Measurements from ENCODE around the gene MCTP1.

Gene MCTP1

DNA sequence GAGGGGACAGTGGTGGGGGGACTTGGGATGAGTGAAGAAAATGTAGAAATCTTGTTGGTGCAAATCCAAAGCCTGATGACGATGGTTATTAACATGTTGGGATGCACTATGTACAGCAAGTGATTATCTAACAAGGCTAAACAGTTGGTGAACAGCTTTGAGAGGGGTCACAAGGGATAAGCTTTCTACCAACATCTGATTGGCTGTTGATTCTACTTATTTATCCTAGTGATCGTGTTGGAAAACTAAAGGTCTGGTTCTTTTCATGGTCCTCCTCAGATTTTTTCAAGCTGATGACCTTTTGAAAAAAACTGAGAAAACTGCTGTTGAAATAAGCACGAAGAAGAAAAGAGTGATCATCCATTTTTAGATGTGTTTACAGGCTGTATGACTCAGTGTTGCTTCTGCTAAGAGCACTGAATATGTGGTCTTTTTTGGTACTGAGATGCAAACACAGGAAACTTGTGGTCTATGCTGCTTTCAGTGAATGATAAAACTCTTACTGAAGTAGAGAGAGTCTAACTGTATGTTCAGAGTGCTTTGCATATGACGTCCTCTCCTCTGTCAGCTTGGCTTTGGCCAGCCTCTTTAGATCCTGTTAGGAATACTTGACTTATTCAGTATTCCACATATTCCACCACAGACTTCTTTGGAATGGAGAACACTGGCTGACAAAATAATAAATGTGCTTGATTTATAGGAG, 491.6 kb downstream of the MCTP1 start:
- no peak for DNase-seq

DNA sequence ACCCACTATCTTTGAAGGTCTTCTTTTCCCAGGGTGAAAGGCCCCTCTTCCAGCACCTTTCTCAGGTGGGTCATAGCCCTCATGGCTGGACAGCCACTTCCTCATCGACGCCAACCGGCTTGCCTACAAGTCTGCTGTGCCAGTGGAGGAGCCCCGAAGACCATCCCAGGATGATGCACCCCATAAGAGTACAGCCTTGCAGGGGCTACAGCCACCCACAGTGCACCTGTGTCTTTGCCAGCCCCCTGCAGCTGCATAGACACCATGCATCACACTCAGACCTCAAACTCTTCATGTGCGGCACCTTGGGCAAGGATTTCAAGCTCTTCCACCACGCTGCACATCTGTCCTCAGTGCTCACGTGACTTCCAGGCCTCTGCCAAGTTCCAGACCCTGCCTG, 493.1 kb downstream of the MCTP1 start:
- no peak for DNase-seq

DNA sequence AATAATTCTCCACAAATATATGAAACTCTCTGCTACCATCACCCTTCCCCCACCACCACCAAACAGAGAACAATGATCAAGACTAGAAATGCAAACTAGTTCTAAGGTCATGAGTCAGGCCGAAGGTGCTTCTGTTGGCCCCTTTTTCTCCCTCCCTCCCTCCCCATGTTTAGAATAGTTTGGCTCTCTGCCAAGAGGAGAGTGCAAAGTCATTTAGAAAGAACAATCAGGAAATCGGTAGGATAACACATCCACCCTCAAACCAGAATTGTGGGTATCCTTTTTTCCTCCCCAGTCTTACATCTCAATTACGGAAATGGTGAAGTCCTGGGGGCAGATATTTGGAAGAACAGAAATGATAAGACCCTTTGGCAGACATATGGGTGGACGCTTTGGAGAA, 496.4 kb downstream of the MCTP1 start:
- no peak for DNase-seq

DNA sequence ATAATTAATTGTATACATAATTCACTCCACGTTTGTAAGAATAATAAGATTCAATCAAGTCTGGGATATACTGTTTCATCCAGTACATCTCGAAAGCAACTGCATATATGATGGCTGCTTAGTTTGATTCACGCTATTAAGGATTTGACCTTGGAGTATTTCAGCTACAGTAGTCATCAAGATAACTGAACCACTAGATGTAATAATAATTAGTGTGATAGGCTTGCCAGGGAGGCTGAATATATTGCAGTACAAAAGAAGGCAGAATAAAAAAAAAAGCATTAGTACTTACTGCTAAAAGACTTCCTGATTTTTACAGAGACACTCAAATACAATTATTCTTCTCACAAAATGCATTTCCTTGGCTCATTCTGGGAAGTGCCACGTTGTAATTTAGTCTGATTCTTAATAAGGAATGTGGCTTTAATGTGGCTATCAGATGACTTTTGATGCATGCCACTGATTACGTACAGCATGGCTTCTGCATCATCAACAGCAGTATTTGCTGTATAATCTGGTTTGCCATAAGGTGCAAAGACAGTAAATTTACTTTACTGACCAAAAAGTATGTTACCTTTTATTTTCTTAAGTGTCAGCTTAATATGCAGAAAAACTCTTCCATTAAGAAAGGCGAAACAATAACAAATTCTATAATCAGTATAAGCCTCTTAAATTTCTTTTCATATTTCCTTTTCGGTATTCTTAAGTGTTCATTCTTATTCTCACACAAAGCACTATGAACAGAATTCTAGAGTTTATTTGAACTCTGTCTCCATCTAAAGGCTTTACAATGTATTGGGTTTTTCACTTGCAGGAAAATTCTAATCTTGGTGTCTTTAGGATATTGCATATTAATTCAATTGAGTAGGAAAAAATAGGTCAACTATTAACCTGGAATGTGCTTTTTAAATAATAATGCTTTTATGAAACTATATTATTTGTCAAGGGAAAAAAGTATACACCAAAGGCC, 500.1 kb downstream of the MCTP1 start:
- no peak for DNase-seq

DNA sequence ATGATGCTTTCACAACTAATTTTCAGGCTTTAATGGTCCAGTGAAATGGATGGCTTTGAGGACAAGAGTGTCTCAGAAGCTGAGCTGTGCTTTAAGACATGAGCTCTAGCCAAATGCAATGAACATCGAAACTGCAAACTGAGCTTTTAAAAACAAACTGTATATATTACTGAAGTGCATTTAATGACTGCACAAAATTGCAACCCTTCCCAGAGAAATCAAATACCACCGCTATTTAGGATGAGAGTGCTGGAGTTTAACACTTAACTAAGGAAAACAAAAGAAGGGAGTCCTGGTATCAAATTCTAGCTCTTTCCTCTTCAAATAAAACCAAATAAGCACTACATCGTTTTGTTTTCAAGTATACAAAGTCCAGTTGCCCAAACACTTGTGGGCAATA, 502.5 kb downstream of the MCTP1 start:
- DNase-seq = no peak

DNA sequence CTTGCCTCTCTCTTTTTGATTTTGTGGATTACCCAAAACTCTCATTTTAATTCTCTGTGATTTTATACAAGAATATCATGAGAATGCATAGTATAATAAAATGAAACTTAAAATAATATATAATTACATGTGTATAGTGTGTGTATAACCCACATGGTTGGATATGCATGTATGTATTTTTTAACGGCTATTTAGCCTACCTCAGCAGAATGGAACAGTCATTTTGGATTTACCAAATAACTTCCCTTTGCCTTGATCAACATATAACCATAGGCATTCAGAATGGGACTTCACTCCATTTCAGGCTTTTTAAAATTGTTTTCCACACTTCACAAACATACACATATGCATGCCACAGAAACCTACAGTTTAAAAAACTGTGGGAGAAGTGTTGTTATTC, 505.2 kb downstream of the MCTP1 start:
- no peak for DNase-seq

DNA sequence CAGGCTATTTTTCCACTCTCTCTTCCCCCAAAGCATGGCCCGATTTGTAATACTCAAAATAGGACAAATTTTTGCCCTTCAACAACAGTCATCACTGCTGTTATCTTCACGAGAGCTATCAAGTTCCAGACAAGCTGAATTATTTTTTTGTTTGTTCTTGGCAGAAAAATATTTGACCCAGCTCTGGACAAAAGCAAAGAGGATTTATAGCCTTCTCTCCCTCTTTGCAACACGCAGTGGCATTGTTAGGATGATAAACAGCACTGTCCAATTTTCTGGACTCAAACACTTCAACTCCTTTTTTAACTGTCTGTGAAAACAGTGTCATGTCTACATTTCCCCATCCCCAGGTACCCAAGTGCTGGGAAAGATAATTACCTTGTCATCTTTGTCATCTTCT, 506.2 kb downstream of the MCTP1 start:
- no peak for DNase-seq

DNA sequence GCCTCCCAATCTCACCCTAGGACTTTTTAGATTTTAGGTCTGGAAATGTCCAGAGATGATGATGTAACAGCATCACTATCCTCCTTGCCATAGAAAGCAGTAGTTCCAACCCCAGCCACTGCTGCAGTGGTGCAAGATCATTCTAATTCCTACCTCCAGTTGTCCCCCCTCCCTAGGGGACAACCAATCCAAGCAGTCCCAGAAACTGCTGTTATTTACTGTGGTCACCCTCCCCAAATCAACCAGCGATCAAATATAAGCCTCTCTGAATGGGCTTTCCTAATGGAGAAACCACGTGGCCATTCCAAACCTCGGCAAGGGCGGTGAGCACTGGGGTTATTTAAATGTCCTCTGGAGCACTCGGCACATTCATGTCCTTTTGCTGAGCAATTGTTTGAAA, 506.6 kb downstream of the MCTP1 start:
- no peak for DNase-seq

DNA sequence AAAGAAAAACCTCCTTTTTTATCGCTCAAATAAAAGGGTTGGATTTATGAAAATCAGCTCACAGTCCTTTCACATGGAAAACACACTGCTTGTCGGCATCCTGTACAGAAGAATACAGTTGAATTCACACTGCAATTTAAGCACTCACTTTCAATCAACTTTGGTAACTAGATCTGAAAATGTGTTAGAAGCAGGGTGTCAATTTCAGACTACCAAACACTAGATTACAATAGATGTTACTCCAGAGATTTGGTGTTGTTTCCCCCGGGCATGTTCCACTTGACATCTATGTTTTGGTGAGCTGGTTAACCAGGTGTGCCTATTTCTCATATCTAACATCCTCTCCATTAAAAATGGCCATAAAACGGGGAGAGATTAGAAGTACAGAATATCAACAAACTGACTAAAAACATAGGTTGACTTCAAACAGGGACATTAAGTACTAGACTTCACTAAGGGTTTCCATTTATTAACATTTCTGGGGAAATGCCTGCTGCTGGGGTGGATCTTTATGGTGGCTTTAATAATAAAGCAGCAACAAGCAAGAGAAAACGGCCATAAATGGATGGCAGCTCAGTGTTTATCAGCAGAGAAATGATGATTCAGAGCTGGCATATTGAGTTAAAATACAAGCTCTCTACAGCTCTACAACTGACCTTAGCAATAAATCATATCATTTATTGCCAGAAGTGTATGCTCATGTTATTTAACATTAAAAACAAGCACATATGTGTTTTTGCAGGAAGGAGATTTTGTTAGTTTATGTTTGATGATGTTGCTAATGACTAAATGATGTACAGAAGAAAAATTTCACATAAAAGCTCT, 507.6 kb downstream of the MCTP1 start:
- no peak for DNase-seq

DNA sequence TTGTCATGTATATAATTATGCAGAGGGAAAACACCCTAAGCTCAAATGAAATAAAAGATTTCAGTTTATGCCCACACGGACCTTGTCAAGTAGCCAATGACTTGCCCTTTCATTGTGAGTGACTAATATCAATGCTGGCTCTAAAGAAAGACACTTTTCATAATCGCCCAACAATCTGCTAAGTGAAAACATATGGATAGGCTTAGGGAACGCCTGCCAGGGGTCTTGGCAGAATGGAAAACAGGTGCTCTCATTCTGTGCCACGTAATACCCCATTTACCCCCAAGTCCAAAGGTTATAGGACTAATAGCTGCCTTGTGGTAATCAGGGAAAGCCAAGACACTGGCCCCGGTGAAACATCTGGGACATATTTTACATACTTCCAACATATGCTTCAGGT, 508.7 kb downstream of the MCTP1 start:
- no peak for DNase-seq

DNA sequence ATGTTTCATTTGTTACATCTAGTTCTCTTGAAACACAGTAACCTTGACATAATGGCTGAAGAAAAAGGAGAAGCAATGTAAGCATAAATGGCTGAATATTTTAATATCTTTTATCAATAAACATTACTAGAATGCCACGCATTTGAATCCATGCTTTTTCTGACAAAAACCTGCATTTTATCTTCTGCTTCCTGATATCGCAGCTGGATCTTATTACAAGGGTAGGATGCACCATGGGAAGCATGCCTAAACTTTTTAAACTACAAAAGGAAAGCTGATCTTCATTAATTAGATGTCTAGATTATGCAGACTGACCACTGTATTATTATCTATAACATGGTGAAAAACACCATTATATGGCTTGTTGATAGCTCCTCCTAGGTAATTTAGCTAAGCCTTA, 509.8 kb downstream of the MCTP1 start:
- DNase-seq = no peak

DNA sequence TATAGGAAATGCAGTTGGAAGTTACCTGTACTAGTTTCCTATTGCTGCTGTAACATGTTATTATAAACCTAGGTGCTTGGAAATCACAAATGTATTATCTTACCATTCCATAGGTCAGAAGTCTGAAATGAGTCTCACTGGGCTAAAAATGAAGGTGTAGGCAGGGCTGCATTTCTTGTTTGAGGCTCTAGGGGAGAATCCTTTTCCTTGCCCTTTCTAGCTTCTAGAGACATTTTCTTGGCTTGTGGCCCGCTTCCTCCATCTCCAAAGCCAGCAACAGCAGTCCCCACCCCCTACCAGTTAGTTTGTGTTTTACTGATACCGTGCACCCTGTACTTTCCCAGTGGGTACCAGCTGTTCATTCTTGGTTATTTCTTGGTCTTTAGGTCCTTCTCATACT, 513.2 kb downstream of the MCTP1 start:
- no peak for DNase-seq

DNA sequence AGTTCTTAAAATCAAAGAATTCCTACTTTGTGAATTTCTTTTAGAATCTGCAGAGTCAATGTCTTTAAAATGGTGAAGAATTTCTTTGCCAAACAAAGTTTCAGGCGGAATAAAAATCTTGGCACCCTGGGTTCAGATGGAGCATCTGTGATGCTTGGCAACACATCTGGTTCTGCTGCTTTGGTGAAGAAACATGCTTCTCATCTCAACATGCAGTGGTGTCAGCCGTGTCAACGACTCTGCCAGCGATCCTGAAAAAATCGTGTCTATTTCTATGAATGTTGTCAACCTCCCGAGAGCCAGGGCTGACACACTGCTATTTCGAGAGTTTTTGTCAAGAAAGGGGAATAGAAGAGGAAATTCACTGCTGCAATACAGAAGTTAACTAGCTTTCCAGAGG, 514.9 kb downstream of the MCTP1 start:
- DNase-seq = no peak

DNA sequence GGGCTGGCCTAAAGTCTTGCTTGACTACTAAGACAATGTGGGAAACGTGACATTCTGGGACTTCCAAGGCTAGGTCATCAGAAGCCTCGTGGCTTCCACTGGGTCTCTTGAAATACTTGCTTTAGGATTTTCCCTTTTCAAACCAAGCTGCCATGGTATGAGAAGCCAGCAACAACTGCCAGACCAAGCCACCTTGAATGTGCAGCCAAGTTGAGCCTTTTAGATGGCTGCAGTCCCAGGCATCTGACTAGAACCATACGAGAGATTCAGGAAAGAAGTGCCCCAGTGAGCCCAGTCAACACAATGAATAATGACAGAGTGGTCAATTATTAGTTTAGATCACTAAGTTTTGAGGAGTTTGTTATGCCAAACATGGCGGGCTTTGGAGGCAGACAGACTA, 523.1 kb downstream of the MCTP1 start:
- DNase-seq = no peak

DNA sequence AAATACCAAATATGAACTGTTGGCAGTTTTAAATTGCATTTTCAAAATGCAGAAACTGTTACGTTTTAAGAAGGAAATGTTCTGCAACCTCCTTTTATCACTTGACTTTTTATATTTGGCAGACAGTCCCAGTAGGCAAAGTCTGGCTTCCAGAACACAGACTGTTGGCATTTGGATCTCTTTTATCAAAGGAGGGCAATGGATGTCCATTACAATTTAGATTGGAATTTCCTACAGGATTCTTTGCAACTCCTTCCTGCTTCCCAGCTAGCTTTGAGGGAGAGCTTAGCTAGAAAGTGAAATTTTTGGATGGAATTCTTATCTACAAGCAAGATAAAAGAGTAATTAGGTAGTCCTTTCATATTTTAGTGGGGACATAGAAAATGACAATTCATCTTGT, 523.8 kb downstream of the MCTP1 start:
- DNase-seq = no peak

DNA sequence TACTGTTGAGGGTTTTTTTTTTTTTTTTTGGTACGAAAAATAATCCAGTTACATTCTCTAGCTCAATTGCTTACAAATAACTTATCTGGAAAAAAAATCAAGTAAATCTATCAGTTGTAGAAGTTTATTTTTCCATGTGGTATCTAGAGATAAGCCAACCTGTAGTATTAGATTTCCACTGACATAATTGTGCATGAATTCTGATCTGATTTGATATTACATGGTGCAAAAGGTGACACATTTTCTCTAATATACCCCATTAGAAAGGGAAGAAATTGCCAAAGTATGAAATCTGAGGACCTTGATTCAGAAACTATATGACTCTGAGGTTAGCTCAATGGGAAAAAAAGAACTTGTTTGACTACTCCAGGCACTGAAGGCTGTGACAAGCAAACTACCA, 524.9 kb downstream of the MCTP1 start:
- no peak for DNase-seq

DNA sequence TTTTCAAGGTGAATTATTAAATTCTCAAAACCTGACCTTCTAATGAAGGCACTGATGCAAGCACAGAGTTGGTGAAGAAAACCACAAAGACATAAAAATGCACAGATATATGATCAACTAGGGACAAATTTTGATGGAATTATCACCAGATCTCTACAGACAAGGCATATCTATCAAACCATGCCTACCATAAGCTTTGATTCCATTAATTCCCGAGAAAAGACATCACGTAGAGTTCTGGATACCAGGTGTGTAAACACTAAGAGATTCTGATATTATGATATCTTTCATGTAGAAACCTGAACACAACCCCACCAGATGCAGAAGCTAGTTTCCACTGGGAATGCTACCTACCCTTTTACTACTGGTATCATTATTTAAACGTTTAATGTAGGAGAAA, 525.9 kb downstream of the MCTP1 start:
- DNase-seq = no peak

DNA sequence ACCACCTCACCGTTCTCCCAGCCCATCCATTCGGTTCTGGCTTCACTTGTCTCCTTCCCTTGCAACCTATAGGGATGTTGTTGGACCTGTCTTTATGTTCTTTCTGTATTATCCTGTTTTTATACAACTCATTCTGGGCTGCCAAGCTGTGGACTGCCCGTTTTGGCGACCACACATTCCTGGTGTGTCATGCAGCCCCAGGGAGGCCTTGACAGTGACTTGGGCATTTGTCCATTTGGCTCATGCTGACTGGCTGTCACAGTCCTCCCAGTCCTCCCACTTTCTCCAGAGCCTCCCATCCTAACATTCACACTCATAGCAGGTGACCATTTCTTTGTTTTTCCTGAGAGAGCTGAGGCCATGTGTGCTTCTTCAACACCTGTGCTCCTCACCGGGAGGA, 530.1 kb downstream of the MCTP1 start:
- no peak for DNase-seq

DNA sequence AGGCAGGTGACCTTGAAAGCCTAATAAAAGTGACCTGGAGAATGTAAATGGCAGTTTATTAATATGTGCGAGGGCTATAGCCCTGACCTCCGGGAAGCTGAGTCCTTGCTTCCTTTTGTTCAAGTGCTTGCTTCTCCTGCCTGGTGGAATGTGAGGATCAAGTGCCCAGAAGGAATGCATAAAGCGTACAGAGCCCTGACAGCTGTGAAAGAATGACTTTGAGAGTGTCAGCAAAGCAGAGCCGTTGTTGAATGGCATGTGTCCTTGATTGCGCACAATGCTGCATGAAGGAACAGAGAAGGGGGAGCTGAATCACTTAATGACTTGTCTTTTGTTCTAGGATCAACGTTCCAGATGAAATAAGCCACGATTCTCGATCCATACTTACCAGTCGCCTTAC, 533.4 kb downstream of the MCTP1 start:
- DNase-seq = no peak

DNA sequence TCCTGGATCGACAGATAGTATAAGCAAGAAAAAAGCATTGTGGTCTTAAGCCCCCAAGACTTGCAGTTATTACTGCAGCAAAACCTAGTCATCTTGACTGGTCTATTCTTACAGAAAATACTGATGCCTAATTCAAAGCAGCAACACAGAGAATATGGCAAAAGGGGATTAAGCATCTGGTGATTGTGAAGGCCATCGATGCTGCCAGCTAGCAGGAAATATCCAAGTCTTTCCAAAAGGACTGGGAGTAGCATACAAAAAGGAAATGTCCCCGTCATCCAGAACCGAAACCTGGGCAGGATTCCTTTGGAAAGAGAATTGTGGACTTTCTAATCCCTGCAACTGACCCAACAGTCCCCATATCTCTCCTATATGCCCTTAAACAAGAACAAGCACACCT, 534.2 kb downstream of the MCTP1 start:
- no peak for DNase-seq

DNA sequence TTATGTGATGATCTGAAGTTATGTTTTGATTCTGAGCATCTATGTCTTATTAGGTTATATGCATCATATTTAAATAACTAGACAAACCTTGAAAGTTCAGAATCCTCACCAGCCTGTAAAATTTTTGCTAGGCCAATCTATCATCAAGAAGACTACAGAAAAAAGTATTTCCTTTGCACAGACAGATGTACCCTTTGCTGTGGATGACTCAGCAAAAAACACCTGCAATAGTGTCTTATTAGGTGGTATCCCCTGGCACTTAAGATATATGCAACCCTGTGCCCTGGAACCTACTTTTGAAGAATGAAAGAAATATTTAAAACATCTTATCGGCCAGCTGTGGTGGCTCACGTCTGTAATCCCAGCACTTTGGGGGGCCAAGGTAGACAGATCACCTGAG, 535.9 kb downstream of the MCTP1 start:
- no peak for DNase-seq

DNA sequence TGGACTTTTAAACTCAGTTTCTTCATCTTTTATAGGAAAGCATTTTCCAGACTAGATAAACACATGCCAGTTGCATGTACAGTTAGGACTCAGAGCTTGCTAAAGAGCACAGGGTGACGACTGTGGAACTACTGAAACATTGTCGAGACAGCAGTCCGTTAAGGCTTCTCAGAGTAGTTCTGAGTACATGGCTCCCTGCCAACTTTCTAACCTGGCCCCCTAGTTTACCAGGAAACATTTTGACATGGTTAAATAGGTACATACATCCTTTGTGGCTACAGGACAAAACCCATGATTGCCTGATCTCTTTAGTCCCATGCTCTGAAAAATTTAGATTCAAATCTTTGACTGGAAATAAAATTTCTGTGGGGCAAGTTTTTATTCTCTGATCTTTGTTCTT, 536.7 kb downstream of the MCTP1 start:
- no peak for DNase-seq

DNA sequence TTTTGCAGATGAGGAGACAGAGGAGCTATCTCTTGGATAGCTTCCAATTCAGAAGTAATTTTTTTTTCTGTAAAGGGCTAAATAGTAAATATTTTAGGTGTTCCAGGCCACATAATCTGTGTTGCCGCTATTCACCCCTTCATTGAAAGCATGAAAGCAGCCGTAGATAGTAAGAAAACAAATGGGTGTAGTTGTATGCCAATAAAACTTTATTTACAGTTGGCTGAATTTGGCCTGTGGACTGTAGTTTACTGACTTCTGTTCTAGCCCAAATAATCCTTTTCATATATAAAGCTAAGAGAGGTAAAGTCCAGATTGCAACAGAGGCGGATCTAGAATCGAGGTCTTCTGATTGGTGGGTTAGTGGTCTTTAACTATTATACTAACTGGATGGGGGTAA, 537.5 kb downstream of the MCTP1 start:
- DNase-seq = no peak

DNA sequence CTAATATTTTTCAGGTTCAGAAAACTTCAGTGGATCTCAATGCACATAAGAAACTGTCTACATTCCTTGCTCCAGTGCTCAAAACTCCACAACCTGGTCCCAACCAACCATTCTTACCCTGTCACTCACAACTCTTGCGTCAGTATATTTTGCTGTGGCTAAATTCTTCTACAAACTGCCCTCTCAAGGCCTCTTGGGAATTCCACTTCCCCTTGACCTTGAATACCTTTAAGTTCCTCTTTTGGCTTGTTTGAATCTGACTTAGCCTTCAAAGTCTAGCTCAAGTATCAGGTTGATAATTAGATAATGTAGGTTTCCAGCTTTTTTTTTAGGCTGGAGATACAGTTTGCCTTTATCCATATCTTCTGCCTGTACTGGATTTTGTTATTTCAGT, 538.2 kb downstream of the MCTP1 start:
- no peak for DNase-seq
